AML-193 (cell line): ENCODE data around the gene DRC7.

Experiments used
- DNase-seq, 2 experiments: peaks; one replicate each; lab custom pipeline; 2025; lab: John Stamatoyannopoulos, UW

Gene DRC7, protein sequence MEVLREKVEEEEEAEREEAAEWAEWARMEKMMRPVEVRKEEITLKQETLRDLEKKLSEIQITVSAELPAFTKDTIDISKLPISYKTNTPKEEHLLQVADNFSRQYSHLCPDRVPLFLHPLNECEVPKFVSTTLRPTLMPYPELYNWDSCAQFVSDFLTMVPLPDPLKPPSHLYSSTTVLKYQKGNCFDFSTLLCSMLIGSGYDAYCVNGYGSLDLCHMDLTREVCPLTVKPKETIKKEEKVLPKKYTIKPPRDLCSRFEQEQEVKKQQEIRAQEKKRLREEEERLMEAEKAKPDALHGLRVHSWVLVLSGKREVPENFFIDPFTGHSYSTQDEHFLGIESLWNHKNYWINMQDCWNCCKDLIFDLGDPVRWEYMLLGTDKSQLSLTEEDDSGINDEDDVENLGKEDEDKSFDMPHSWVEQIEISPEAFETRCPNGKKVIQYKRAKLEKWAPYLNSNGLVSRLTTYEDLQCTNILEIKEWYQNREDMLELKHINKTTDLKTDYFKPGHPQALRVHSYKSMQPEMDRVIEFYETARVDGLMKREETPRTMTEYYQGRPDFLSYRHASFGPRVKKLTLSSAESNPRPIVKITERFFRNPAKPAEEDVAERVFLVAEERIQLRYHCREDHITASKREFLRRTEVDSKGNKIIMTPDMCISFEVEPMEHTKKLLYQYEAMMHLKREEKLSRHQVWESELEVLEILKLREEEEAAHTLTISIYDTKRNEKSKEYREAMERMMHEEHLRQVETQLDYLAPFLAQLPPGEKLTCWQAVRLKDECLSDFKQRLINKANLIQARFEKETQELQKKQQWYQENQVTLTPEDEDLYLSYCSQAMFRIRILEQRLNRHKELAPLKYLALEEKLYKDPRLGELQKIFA

DNA sequence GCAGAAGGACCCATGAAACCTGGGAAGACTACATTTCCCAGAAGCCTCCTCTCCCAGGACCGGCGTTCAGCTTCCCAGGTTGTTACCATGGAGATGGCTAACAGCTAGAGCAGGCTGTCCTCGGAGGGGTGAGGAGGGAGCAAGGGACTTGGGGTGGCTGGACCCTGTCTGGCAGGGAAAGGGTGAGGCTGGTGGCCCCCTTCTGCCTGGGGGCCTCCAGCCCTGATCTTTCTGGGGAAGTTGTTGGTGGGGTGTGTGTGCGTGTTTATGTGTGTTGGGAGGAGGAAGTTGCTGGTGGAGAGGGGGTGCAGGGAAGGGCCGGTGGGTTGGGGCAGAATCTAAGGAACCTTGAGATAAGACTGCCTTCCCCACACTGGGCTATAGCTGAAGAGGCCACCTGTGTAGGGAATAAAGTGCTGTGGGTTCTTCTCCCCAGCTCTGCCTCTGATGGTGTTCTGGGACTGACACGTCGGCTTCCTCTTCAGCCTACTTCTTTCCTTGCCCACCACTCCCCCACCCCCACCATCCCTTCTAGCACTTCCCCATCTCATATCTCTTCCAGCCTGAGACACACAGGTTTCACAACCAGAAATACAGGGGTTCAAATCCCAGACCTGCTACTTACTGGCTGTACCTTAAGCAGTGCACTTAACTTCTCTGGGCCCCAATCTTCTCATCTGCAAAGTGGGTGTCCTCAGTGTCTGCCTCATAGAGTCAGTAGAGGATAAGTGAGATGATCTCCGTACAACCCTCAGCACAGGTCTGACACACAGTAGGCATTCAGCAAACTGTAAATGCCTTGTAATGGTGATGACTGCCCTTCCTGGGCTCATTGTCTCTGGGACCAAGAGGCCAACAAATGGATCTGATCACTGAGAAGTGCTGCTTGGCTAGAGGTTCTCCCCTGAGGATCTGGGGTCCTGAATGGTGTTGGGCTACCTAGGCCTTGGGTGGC, at the start of gene DRC7:
DRC7 (plus strand) TSS at position 82 of the 955 bp plus-strand sequence. CDS start 3,144 bp downstream, outside the sequence.
- DNase-seq = peak; percentile 80 to 84

- DNase-seq = no peak
Measured at GRCh38 chr16:57645169-57645568, 49.4 kb upstream of the DRC7 start.

- DNase-seq = no peak
Measured at GRCh38 chr16:57645691-57646387, 48.8 kb upstream of the DRC7 start.

- DNase-seq = no peak
Measured at GRCh38 chr16:57646388-57647039, 48.1 kb upstream of the DRC7 start.

- no peak for DNase-seq
Measured at GRCh38 chr16:57647136-57647875, 47.3 kb upstream of the DRC7 start.

- DNase-seq = no peak
Measured at GRCh38 chr16:57648125-57648524, 46.5 kb upstream of the DRC7 start.

DNA sequence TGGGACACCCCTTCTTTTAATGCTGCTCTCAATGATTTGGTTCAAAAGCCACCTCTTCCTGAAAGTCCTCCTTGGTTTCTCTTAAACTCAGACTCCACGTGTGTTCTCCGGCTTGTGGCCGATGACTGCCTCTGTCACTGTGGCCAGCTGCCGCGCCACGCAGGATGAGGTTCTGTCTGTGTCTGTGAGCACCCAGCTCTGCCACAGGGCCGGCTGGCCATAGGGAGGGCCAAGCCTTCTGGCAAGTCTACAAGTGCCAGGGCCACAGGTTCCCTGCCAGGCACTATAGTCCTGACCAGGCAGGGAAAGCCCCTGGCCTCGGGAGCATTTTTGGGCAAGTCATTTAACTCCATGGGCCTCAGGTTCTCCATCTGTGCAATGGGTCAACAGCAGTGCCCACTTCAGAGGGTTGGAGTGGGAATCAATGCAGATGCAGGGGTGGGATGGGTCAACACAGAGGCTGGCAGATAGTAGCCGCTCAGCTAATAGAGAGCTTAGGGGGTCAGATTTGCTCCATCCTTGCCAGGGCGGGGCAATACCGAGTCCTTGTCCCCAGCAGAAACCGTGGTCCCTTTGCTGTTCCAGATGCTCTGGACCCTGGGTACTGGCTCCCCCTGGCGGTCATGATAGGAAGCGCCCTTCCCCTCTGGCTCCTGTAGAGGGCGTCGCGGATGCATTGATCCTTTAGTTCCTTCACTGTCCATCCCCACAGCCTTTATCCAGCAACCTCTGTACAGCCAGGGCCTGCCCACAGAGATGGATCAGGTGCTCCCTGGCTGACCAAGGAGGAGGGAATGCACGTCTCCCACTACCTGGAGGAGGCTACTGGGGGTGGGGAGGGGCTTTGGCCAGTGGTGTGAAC, 45.8 kb upstream of the DRC7 start:
- peak; percentile 69 to 80 for DNase-seq

DNA sequence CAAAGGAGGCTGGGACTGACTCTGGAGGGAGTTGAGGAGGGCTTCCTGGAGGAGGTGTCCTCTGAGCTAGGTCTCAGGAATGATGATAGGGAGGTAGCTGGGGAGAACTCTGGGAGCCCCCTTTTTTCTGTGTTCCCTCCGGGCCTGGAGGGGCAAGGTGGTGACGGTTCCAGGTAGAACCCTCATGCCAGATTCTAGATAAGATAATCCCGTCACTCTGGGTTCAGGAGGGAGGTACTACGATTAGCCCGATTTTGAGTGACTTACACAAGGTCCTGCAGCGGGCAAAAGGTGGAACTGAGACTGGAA, 45.2 kb upstream of the DRC7 start:
- no peak for DNase-seq

- DNase-seq = no peak
Measured at GRCh38 chr16:57649846-57650245, 44.8 kb upstream of the DRC7 start.

DNA sequence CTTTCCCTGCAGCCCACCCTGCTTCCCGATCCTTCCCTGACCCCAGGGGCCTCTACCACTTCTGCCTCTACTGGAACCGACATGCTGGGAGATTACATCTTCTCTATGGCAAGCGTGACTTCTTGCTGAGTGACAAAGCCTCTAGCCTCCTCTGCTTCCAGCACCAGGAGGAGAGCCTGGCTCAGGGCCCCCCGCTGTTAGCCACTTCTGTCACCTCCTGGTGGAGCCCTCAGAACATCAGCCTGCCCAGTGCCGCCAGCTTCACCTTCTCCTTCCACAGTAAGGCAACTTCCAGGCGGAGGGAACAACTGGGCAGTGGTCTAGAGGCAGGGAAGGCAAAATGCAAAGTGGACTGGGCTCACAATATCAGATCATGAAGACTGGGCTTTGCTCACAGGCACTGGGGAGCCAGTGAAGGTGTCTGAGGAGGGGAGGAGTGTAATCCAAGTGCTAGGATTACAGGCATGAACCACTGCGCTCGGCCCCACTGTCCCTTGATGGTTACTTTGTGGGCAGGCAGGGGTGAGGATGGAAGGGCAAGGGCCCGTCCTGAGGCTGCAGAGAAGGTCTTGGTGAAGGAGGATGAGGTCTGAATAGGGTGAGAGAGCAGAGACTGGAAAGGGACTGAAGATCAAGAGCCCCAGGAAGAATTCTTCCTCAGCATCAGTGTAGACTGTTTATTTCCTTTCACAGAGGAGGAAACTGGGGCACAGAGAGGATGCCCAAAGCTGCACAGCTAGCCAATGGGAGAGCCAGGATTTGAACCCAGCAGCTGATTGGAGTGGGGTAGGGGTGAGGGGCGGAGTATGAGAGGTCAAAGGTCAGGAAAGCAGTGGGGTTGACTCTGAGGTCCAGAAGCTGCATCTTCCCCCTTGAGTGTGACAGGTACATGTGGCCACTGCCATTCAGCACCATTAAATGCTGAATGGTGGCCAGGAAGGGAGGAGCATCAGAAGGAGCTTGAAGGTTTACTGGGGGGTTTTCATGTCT, 43.0 kb upstream of the DRC7 start:
- no peak for DNase-seq

- DNase-seq = no peak
Measured at GRCh38 chr16:57652695-57653471, 41.7 kb upstream of the DRC7 start.

DNA sequence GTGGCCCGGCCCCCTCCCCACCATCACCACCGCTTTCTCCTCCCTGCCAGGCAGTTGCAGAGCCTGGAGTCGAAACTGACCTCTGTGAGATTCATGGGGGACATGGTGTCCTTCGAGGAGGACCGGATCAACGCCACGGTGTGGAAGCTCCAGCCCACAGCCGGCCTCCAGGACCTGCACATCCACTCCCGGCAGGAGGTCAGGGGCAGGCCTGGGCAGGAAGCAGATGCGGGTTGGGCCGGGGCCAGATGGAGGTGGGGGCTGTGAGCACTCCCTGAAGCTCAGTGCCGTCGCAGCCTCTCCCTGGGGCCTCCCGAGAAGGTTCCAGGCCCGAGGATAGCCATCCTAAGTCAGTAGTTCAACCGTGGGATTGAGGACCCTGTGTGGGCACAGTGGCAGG, 40.7 kb upstream of the DRC7 start:
- DNase-seq = no peak

DNA sequence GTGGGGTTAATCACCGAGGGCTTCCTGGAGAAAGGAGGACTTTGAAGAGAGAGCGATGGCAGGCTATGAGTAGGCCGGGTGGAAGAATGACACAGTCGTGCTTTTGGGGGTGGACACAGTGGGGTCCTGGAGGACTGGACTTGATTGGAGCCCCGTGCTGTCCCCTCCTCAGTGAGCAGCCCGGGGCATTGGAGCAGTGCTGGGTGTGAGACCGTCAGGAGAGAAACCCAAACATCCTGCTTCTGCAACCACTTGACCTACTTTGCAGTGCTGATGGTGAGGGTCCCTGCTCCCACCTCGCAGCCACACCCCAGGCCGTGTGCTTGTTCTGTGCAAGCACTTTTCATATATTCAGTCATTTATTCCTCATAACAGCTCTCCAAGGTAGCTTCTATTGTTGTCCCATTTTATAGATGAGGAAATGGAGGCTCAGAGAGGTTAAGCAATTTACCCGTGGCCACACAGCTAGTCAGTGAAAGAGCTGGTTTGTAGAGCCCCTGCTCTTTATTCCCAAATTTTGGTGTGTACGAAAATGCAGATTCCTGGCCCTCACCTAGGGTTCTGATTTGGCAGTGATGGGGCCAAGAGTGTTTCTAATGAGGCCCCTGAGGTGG, 38.2 kb upstream of the DRC7 start:
- no peak for DNase-seq

DNA sequence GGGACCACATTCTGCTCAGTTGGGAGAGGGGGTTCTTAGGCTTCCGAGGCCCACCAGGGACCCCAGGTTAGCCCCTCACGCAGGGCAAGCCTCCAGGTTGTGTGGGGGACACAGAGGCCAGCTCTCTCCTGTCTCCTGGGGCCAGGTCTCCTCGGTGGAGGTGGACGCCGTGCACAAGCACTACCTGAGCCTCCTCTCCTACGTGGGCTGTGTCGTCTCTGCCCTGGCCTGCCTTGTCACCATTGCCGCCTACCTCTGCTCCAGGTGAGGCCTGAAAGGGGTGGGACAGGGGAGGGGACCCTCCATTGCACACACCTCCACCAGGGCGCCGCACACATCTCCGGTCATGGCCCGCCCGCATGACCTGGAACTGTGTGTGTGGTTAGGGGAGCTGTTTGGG, 37.4 kb upstream of the DRC7 start:
- DNase-seq = no peak

GRCh38 chr16:57658130-57658877, 36.3 kb upstream of the DRC7 start:
- DNase-seq = no peak
